Measurements from ENCODE around the gene LPAR2. TPM values are rescaled to one million over a fixed set of nuclear protein-coding genes. Genes with fewer than 3 reads are reported as not detected.

Gene LPAR2
- total and polyA plus RNA-seq, 7 donors, result 0.08 to 1.5 (median 0.42) TPM

DNA sequence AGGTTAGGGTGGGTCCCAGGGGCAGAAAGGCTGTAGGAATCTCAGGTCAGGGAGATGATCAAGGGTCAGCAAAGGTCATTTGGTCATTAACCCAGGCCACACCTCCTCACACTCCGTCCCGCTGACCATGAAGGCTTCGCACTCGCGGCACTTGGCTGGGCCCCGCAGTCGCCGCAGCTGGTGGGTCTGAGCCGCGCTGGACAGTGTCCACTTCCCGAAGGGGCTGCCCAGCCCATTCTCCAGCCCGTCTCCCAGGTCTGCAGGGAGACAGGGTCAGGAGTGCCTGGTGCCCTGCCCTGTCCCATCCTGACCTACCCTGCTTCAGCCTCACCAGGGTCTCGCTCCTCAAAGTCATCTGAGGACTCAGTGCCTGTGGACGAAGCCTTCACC is 7.3 kb upstream of the LPAR2 start:
- H3K36me3 ChIP-seq (ENCODE audit: insufficient read depth in 1 of 2, low read depth in 1 of 2), result no peaks in the 10 kb centered on the region
- 90 to 93% (median 91%) methylated on average over 13 to 14 of the region's 14 CpGs for WGBS, 3 donors

GRCh38 chr19:19634516-19635312 is 6.7 kb upstream of the LPAR2 start:
- Histone ChIP-seq H3K27me3 (ENCODE audit: insufficient read depth in 3 of 3, low read length in 2 of 3) (no peaks in the 10 kb centered on the region), H3K9me3 (no peaks in the 10 kb centered on the region), H3K27ac (no peak overlapping the region), H3K36me3 (ENCODE audit: insufficient read depth in 1 of 2, low read depth in 1 of 2) (no peaks in the 10 kb centered on the region), H3K4me1 (no peaks in the 10 kb centered on the region), H3K4me3 (no peak overlapping the region)
- TF ChIP-seq, protein P1, sequence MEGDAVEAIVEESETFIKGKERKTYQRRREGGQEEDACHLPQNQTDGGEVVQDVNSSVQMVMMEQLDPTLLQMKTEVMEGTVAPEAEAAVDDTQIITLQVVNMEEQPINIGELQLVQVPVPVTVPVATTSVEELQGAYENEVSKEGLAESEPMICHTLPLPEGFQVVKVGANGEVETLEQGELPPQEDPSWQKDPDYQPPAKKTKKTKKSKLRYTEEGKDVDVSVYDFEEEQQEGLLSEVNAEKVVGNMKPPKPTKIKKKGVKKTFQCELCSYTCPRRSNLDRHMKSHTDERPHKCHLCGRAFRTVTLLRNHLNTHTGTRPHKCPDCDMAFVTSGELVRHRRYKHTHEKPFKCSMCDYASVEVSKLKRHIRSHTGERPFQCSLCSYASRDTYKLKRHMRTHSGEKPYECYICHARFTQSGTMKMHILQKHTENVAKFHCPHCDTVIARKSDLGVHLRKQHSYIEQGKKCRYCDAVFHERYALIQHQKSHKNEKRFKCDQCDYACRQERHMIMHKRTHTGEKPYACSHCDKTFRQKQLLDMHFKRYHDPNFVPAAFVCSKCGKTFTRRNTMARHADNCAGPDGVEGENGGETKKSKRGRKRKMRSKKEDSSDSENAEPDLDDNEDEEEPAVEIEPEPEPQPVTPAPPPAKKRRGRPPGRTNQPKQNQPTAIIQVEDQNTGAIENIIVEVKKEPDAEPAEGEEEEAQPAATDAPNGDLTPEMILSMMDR (IDR thresholded peaks at IDR 0.05), result no peak
- 92 to 95% (median 94%) methylated on average over 36 of the region's 36 CpGs for WGBS, 3 donors
- DNase-seq (no peak), ATAC-seq (no peak)
- intact Hi-C loops (cut with DNase I), result no loop called here

More for the DNA sequence above, 7.3 kb upstream of the LPAR2 start:
- intact Hi-C loops (cut with DNase I), result no loop called here
- no peaks in the 10 kb centered on the region for H3K9me3 ChIP-seq
- ATAC-seq (no peak), DNase-seq (no peak)
- H3K4me1 ChIP-seq, result no peaks in the 10 kb centered on the region
- TF ChIP-seq, protein P1 (IDR thresholded peaks at IDR 0.05), result no peak
- no peaks in the 10 kb centered on the region for H3K27me3 ChIP-seq (ENCODE audit: insufficient read depth in 3 of 3, low read length in 2 of 3)
- H3K27ac ChIP-seq, result no peak overlapping the region
- no peak overlapping the region for H3K4me3 ChIP-seq

GRCh38 chr19:19633711-19634515 is 5.9 kb upstream of the LPAR2 start:
- no peak overlapping the region for H3K4me3 ChIP-seq
- DNase-seq (peak in 1 of 2 donors; percentile 46), ATAC-seq (no peak)
- no peaks in the 10 kb centered on the region for H3K9me3 ChIP-seq
- H3K36me3 ChIP-seq (ENCODE audit: insufficient read depth in 1 of 2, low read depth in 1 of 2), result no peaks in the 10 kb centered on the region
- H3K27me3 ChIP-seq (ENCODE audit: insufficient read depth in 3 of 3, low read length in 2 of 3), result no peaks in the 10 kb centered on the region
- 91 to 93% (median 92%) methylated on average over 22 of the region's 22 CpGs for WGBS, 3 donors
- intact Hi-C loops (cut with DNase I), result no loop called here
- H3K4me1 ChIP-seq, result no peaks in the 10 kb centered on the region
- TF ChIP-seq, protein P1 (IDR thresholded peaks at IDR 0.05), result no peak
- no peak overlapping the region for H3K27ac ChIP-seq

DNA sequence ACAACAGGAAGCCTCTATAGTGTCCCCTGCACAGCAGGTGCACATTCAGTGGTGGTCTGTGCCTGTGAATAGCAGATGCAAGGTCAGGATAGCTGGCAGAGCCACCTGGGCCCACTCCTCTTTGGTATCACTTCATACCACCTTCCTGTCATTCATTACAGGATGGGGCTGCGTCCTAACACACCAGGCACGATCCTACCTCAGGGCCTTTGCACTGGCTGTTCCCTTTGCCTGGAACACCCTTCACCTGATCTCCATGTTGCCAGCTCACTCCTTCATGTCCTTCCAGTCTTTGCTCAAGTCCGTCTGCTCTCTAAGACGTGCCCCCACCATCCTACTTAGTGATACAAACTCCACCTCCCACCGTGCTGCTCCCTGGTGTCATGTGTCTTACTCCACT is 4.6 kb upstream of the LPAR2 start:
- Histone ChIP-seq H3K4me1 (no peaks in the 10 kb centered on the region), H3K27ac (no peak overlapping the region), H3K9me3 (no peaks in the 10 kb centered on the region), H3K4me3 (no peak overlapping the region), H3K36me3 (ENCODE audit: insufficient read depth in 1 of 2, low read depth in 1 of 2) (no peaks in the 10 kb centered on the region), H3K27me3 (ENCODE audit: insufficient read depth in 3 of 3, low read length in 2 of 3) (peaks cover 0 to 12% (median 0%) of the 10 kb centered on the region in 3 donors)
- no peak for ATAC-seq
- TF ChIP-seq, protein P1 (IDR thresholded peaks at IDR 0.05), result no peak
- intact Hi-C loops (cut with DNase I), result no loop called here
- no peak for DNase-seq
- WGBS, 3 donors, result 69 to 73% (median 71%) methylated on average over 5 of the region's 5 CpGs
